Hepatocyte (in vitro differentiated cells): ENCODE data around the gene BUB1B. TPM values are rescaled to one million over a fixed set of nuclear protein-coding genes. Genes with fewer than 3 reads are reported as not detected.

Experiments
- DNase-seq: peaks from one replicate; pipeline ENCODE4 v3.0.0-alpha.2; 2016; ENCODE audit warnings: low spot score
- H2AFZ ChIP-seq: fragments of 200-600 bp; sonication (generic); 2 replicates; pipeline ENCODE4 v1.6.0; 2016; ENCODE audit warnings: antibody characterized with exemption, mild to moderate bottlenecking
- H3K27ac ChIP-seq: fragments of 200-600 bp; sonication (generic); 2 replicates; pipeline ENCODE4 v1.5.1; 2016; ENCODE audit warnings: mild to moderate bottlenecking
- H3K27me3 ChIP-seq: fragments of 200-600 bp; sonication (generic); 2 replicates; pipeline ENCODE4 v1.6.1; 2016
- H3K36me3 ChIP-seq: fragments of 200-600 bp; sonication (generic); replicated peaks from 2 replicates; pipeline ENCODE4 v1.5.1; 2016; ENCODE audit warnings: low read depth; ENCODE audit not compliant: insufficient read depth
- H3K4me1 ChIP-seq: fragments of 200-600 bp; sonication (generic); 2 replicates; pipeline ENCODE4 v1.5.1; 2016; ENCODE audit warnings: mild to moderate bottlenecking, moderate library complexity; ENCODE audit not compliant: insufficient read depth
- H3K4me2 ChIP-seq: fragments of 200-600 bp; sonication (generic); 2 replicates; pipeline ENCODE4 v1.6.0; 2016
- H3K4me3 ChIP-seq: fragments of 200-600 bp; sonication (generic); 2 replicates; pipeline ENCODE4 v1.5.1; 2016; ENCODE audit warnings: mild to moderate bottlenecking
- H3K79me2 ChIP-seq: fragments of 200-600 bp; sonication (generic); 2 replicates; pipeline ENCODE4 v1.6.0; 2017; ENCODE audit warnings: mild to moderate bottlenecking
- H3K9me2 ChIP-seq: fragments of 200-600 bp; sonication (generic); replicated peaks from 2 replicates; pipeline ENCODE4 v1.6.0; 2017; ENCODE audit warnings: mild to moderate bottlenecking; ENCODE audit not compliant: insufficient read depth
- H3K9me3 ChIP-seq: fragments of 200-600 bp; sonication (generic); 2 replicates; pipeline ENCODE4 v1.5.1; 2016; ENCODE audit warnings: low read depth, mild to moderate bottlenecking
- H4K20me1 ChIP-seq: fragments of 200-600 bp; sonication (generic); 2 replicates; pipeline ENCODE4 v1.6.0; 2016; ENCODE audit warnings: mild to moderate bottlenecking; ENCODE audit not compliant: insufficient read depth, poor library complexity, severe bottlenecking
- EZH2 ChIP-seq: fragments of 200-600 bp; sonication (generic); IDR thresholded peaks from 2 replicates; pipeline ENCODE4 v1.6.1; 2016; ENCODE audit warnings: antibody characterized with exemption, mild to moderate bottlenecking, borderline replicate concordance
- EZH2phosphoT487 ChIP-seq: fragments of 200-600 bp; sonication (generic); IDR thresholded peaks from one replicate; pipeline ENCODE4 v1.6.1; 2018; ENCODE audit warnings: antibody characterized with exemption, mild to moderate bottlenecking, low read depth, moderate library complexity; ENCODE audit not compliant: unreplicated experiment, severe bottlenecking
- WGBS: methylation state at CpG from one replicate; pipeline ENCODE4 v1.1.6; 2016; ENCODE audit warnings: low lambda C conversion rate; ENCODE audit errors: missing lambda C conversion rate; 5-methylcytosine and 5-hydroxymethylcytosine counted together
- polyA plus RNA-seq: library from polyadenylated mRNA; unstranded; fragments of >200 nt; fragmentation: Nextera tagmentation; extraction: Ambion mirVana; gene quantifications from 2 replicates; pipeline ENCODE4 v1.2.1, GENCODE V29; 2016
- total RNA-seq: library from RNA; depleted of rRNA; stranded (reverse); fragments of >200 nt; gene quantifications from 2 replicates; pipeline ENCODE4 v1.2.3, GENCODE V29; 2014
- TF ChIP-seq, protein P1 (sequence below): fragments of 200-600 bp; sonication (generic); IDR thresholded peaks from 2 replicates; pipeline ENCODE4 v1.5.1; 2016; ENCODE audit warnings: antibody characterized with exemption, mild to moderate bottlenecking; ENCODE audit not compliant: poor library complexity

BUB1B gene
- total and polyA plus RNA-seq, 2 experiments from 2014 or later: 5.3 to 11.9 TPM

DNA sequence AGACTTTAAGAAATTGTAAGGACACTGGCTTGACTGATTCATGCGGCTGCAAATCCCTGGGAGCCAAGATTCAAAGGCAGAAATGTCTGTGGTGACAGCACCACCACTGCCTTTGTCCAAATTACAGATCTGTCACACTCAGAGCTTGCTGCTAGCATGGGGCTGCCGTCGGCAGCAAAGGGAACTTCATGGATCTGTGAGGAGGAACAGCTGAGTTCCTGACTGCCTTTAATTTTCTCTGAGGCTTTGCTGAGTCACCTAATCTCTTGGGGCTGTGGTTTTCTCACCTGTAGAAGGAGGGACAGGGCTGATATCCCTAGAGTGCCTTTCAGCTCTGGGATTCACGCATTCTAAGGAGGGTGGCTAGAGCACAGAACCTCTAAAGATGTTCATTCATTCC, 73.9 kb downstream of the BUB1B start:
- Histone ChIP-seq H3K4me1 (peaks cover 6% of the 10 kb centered on the region), H3K4me2 (no peak overlapping the region), H3K9me3 (no peaks in the 10 kb centered on the region), H3K27me3 (no peaks in the 10 kb centered on the region), H3K4me3 (no peak overlapping the region), H3K9me2 (no peaks in the 10 kb centered on the region), H3K36me3 (no peaks in the 10 kb centered on the region), H2AFZ (no peak overlapping the region), H4K20me1 (no peaks in the 10 kb centered on the region), H3K27ac (no peak overlapping the region), H3K79me2 (no peaks in the 10 kb centered on the region)
- 63% methylated on average over 4 of the region's 4 CpGs for WGBS
- TF ChIP-seq, protein P1, sequence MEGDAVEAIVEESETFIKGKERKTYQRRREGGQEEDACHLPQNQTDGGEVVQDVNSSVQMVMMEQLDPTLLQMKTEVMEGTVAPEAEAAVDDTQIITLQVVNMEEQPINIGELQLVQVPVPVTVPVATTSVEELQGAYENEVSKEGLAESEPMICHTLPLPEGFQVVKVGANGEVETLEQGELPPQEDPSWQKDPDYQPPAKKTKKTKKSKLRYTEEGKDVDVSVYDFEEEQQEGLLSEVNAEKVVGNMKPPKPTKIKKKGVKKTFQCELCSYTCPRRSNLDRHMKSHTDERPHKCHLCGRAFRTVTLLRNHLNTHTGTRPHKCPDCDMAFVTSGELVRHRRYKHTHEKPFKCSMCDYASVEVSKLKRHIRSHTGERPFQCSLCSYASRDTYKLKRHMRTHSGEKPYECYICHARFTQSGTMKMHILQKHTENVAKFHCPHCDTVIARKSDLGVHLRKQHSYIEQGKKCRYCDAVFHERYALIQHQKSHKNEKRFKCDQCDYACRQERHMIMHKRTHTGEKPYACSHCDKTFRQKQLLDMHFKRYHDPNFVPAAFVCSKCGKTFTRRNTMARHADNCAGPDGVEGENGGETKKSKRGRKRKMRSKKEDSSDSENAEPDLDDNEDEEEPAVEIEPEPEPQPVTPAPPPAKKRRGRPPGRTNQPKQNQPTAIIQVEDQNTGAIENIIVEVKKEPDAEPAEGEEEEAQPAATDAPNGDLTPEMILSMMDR: no peak
- TF ChIP-seq EZH2 (no peak), EZH2phosphoT487 (no peak)
- peak; percentile 1 for DNase-seq

DNA sequence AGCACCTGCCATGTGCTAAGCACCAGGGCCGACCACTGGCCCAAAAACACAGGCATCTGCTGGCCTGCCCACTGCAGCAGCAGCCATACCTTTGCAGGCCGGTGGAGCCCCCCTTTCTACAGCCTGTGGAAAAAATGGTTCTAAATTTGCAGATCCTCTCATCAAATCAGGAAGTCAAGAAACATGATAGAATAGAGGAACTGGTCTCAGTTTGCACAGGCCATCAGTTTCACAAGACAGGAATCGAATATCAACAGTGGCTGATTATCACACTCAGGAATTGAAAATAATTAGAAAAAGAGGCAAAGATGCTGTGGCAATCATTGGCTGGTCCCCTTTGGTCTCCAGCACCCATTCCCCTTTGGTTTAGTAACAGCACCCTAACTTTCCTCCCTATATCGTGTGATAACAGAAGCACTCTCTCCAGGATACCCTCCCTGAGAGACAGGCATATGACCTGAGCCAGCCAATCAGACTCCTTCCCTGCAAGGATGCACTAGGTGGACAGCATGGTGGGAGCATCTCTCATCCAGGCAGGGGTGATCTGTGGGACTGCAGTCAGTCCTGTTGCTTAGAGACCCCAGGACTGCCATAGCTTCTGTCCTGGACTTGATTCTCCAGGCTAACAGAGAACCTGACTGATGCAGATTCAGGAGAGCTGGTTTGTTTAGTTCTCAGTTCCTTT, 74.5 kb downstream of the BUB1B start:
- no peaks in the 10 kb centered on the region for H3K79me2 ChIP-seq
- no peaks in the 10 kb centered on the region for H3K36me3 ChIP-seq
- H2AFZ ChIP-seq: no peak overlapping the region
- no peak overlapping the region for H3K27ac ChIP-seq
- H4K20me1 ChIP-seq: no peaks in the 10 kb centered on the region
- H3K9me3 ChIP-seq: no peaks in the 10 kb centered on the region
- H3K4me3 ChIP-seq: no peak overlapping the region
- no peaks in the 10 kb centered on the region for H3K27me3 ChIP-seq
- H3K4me2 ChIP-seq: no peak overlapping the region
- WGBS: 89% methylated on average over 4 of the region's 4 CpGs
- no peak for TF ChIP-seq EZH2phosphoT487
- no peak for TF ChIP-seq EZH2
- TF ChIP-seq, protein P1: no peak
- DNase-seq: no peak
- no peaks in the 10 kb centered on the region for H3K9me2 ChIP-seq
- peaks cover 6% of the 10 kb centered on the region for H3K4me1 ChIP-seq

DNA sequence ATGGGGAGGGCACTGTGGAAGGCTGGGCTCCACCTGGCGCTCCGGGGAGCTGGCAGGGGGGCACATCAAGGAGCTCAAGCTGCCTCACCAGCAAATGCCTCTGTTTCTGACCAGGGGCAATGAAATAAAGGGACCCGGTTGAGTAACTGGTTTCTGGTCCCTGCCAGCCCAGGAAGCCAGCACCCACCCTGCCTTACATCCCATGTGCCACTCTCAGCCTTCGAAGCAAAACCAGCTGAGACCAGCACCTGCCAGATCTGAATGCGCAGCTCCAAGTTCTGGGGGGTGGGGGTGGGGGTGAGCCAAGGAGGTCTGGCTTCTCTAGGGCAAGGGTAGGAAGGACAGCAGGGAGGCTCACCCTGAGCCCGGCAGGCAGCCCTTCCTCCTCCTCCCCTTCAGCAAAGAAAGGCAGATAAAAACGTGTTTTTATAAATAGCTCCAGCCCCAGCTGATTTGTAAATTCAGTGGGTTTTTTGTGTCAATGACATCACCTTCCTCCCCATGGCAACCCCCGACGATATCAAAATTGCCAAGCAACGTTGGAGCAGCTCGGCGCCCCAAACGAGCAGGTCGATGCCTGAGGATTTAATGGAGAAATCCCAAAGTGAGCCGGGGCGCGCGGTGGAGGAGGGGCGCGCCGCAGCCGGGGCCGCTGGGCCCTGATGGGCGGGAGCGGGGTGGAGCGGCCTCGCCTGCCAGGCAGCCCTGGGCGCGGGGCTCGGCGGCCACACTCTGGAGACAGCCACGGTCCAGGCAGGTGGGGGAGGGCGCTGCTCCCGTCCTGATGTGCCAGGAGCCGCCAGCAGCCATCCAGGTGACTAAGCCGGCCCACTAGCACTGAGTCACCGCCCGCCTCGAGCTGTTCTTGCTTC, 77.9 kb downstream of the BUB1B start, which contains the start of gene PAK6:
Gene PAK6 (plus strand): TSS at position 532 of the 872 bp plus-strand sequence. CDS start 25,723 bp downstream, outside the sequence.
- peak within 1 kb of the TSS; percentile 96 for H3K4me2 ChIP-seq

More for the DNA sequence above, 77.9 kb downstream of the BUB1B start, which contains the start of gene PAK6:
- Histone ChIP-seq H3K27ac (peak within 1 kb of the TSS; percentile 45), H3K4me1 (peaks cover 6% of the 10 kb centered on the region), H3K9me2 (no peaks in the 10 kb centered on the region), H3K27me3 (no peaks in the 10 kb centered on the region), H3K79me2 (no peaks in the 10 kb centered on the region), H2AFZ (peak within 1 kb of the TSS; percentile 89), H3K4me3 (peak within 1 kb of the TSS; percentile 61), H4K20me1 (no peaks in the 10 kb centered on the region), H3K9me3 (no peaks in the 10 kb centered on the region), H3K36me3 (no peaks in the 10 kb centered on the region)
- peak; percentile 89 for DNase-seq
- no peak for TF ChIP-seq EZH2
- TF ChIP-seq, protein P1: no peak
- no peak for TF ChIP-seq EZH2phosphoT487
- 10% methylated on average over 28 of the region's 39 CpGs for WGBS
